ENCODE results near the gene SLC35A2.
A peak's percentile ranks its signal among the peaks of the same experiment; 100 is the strongest.

The SLC35A2 gene

DNA sequence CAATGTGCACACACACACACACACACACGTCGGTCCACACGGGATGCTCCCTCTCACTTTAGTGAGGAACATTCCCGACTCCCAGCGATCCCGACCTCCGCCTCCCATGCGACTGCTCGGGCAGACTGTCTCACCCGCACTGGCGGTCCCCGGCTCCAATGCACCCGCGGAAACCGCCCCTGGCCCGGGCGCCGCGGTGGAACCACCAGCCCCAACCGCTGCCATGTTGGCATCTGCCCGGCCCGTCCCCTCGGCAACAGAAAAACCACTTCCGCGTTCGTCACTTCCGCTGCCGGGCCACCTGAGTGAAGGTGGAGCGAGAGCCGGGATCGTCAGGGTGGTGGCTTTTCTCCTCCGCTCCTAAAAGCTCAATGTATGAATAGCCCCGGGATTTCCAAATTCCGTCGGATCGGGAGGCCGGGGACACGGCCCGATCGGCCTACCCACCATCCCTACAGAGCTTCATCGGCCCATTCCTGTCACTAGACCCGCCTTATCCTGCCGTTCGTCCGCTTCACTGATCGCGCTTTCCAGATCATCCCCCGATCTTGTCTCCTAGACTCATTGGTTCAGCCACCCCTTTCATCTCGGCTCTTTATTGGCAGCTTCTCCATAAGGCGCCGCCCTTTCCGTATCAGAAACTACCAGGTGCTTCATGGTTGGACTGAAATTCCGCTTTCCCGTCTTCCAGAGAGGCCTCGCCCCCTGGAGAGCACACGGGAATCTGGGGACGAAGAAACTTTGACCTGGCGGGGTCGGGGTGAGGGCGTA lies at the start of gene SLC35A2:
SLC35A2 (minus strand) TSS at position 235 of the 771 bp plus-strand sequence; CDS start at position 225, 10 bp downstream.
- DNase-seq (ENCODE audit: low read depth) = peak; percentile 76

DNA sequence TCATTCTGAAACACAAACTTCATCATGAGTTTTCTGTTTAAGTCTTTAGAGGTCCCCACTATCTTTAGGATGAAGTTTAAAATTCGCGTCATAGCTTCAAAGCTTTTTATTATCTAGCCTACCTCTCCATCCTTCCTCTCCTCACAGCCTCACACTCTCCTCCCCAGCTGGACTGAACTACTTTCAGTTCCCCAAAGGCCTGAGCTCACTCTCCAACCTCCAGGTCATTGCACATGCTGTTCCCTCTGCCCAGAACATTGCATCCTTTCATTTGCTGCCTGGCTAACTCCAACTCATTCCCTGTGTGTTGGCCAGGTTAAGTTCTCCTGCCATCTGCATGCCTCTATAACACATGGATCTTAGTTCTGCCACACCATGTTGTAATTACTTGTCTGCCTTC lies 48.8 kb upstream of the SLC35A2 start:
- DNase-seq (ENCODE audit: low read depth) = no peak

DNA sequence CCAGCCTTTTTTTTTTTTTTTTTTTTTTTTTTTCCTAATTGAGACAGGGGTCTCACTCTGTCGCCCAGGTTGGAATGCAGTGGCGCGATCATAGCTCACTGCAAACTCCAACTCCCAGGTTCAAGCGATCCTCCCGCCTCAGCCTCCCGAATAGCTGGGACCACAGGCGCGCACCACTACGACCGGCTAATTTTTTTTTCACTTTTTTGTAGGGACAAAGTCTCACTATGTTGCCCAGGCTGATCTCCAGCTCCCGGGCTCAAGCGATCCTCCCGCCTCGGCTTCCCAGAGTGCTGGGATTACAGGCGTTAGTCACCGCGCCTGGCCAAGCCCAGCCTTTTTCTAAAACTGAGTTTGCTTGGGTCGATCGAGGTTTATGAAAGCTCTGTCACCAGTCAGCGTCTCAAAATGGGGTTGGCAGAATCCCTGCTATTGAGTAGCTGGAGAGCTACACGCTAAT lies 47.2 kb upstream of the SLC35A2 start:
- DNase-seq (ENCODE audit: low read depth) = no peak

DNA sequence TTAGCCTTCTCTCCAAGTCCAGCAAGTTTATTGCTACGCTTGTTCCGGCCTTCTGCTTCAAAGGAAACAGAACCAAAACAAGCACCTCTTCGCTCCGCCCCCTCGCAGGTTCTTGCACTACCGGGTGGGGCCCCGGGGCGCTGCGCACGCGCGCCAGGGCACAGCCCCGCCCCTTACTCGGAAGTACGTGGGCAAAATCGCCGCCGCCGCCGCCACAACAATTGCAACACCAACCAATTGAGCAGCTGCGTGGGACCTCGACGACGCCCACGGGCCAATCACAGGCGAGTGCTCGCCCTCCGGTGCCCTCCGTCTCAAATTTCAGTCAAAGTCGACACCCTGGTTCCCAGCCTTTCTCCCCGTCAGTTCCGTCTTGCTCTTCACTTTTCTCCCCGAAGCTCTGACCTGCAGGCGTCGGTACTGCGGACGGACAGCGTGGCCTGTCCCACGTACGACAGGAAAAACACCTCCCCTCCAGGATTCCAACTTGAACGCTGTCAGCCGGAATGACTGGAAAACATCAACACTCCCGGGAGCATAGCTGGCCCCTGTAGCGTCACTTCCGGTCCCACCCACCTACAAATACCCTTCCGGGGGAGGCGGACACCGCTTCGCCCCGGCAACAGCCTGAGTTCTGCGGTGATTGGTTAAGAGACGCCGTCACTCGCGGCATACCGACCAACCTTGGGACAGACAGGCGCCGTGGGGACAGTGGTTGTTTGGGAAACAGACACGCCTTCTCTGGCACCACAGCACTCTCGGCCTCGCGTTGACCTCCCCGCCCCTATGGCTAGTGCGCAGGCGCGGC lies 46.6 kb upstream of the SLC35A2 start:
- DNase-seq (ENCODE audit: low read depth) = peak; percentile 86

DNA sequence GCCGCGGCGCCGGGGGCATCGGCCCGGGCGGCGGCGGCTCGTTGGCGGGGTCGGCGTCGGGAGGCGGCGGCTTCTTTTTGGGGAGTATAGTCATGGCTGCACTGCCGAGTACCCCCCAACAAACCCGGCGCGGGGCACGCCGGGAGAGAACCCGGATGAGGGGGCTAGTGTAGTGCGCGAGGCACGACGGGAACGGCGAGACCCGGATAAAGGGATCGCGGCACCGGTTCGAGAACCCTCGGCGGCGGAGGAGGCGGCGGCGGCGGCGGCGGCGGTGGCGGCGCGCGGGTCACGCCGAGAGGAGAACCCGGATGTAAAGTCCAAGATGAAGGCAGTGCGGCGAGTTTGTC lies 46.0 kb upstream of the SLC35A2 start, which contains the start of gene OTUD5:
OTUD5 (minus strand) TSS at position 131 of the 350 bp plus-strand sequence; CDS start at position 94, 37 bp downstream.
- DNase-seq (ENCODE audit: low read depth) = peak; percentile 63

DNA sequence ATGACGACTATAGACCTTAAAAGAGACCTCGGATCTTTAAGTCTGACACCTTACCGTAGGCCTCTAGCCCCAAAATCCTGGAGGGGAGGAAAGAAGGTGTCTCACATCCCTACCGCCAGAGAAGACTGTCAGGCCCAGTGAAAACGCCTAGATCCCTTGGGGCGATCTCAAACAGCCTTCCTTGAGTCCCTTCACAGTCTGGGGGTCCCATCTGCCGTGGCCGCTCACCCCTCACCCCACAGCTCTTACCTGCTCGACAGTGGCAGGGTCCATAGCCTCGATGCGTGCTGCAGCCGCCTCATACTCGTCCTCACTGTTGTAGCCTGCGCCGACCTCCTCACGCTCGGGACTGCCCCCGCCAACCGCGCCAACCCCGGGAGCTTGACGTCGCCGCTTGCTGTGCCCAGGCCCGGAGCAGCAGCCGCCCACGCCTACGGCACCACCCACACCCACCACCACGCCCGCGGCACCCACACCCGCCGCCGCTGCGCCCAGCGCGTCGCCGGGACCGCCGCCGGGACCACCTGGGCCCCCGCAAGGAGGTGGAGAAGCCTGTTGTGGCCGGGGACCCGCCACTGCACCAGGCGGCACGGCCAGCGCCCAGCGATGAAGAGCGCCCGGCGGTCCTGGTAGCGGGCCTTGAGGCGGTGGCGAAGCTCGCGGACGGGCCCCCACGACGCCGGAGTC lies 45.4 kb upstream of the SLC35A2 start:
- peak; percentile 45 for DNase-seq (ENCODE audit: low read depth)

DNA sequence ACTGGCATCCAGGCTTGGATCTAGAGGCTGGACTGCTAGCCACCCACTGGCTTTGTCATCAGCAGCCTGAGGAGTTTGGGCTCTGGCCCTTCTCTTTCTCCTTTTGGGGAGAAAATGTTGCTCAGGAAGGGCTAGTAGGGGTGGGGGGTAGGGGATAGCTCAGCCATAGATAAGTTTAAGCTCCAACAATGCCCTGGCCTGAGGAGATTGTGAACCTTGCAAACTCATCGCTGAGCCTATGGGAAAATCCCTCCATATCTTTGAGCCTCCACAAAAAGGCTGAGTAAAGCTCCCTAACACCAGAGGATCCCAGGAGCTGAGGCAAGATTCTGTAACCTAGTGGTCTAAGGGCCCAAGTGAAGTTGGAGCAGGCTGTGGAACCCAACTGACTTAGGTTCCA lies 37.1 kb upstream of the SLC35A2 start:
- no peak for DNase-seq (ENCODE audit: low read depth)

DNA sequence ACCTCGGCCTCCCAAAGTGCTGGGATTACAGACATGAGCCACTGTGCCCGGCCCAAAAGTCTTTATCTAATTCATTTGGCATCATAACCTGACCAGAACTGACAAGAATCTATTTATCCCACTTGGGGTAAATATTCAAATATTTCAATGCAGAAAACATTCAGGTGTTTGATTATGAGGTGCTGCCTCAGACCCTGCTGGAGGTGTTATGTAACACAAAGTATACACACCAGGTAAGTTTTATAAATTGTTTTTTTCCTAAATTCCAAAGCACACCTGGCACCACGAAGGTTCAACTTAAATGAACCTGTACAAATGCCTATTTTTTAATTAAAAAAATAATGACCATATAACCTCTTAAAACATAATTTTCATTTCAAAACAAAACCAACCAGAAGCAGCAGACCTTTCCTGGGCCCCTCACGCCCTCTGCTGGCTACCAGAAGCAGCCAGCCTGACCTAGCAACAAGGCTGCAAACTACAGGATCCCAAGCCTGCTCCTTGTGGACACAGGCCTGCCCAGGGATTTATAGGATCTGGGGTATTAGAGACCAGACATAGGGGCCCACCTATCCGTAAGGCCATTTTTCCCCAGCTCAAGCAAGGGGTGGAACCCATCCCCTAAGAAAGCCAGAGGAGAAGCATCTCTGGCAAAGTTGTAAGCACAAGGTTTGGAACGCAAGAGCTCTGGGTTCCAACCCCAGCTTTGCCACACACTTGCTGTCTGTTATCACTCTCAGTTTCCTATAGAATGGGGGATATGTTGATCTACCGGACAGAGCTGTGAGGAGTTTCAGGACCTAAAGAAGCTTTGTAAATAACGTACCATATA lies 34.3 kb upstream of the SLC35A2 start:
- DNase-seq (ENCODE audit: low read depth) = peak; percentile 28

DNA sequence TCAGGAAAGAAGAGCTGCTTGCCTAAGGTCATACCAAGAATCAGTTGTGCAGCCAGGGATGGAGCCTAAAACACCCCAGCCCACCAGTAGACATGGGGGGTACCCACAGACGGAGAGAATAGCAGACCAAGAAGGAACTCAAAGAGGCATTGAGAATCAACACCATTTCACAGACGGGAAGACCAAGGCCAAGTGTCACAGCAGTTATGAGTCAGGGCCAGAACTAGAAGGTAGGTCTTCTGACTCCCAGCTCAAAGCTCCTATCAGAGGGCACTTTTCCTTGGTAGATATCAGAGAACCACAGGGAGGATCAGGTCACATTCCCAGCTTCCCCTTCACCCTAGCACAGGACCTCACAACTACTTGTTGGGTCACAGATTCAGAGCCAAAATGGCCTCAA lies 31.4 kb upstream of the SLC35A2 start:
- no peak for DNase-seq (ENCODE audit: low read depth)

DNA sequence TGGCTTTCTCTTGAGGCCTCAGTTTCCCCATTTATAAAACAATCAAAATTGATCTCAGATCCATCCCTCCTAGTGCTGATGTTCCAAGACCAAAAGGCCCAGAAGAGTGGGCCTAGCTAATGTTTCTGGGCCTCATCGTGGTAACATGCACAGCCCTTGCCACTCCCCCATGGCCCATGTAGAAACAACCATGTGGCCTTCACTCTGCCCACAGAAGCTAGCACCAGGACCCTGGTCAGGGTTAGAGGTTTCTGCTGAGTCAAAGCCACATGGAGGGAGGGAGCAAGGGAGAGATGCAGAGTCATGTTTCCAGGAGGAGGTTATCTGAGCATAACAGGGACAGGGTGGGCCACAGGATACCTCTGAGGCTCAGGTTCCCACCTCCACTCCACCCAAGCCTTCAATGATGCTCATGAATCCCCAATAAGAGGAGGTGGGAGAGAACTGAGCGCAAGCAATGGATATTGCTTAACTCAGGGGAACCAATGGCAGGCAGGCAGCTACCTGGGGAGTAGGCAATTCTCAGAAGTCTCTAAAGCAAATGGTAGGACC lies 29.0 kb upstream of the SLC35A2 start:
- no peak for DNase-seq (ENCODE audit: low read depth)

DNA sequence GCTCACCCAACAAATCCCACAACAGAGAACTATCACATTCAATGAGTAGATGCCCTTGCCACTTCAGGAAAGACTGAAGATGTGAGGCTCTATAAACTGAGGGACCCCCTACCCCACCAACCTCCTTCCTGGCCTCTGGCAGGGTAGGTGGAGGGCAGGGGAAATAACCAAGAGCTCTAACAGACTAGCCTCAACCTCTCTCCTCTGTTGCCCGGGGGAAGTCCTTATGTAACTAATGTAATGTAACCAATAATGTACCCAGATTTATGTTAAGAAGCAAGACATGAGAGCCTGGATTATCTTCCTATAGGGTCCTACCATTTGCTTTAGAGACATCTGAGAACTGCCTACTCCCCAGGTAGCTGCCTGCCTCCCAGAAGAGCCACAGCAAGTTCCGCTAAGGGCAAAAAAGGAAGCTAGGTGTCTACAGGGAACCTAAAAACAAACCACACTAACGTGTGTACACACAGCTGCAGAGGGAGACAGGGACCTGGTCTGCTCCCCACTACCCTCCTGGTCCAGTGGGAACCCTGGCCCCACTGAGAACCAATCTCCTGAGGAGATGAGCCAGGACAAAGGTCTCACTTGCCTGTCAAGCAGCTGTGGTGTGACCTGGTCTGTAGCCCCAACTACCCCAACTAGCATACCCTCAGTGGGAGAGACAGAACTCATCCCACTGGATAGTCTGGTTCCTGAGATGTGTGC lies 28.2 kb upstream of the SLC35A2 start:
- no peak for DNase-seq (ENCODE audit: low read depth)

DNA sequence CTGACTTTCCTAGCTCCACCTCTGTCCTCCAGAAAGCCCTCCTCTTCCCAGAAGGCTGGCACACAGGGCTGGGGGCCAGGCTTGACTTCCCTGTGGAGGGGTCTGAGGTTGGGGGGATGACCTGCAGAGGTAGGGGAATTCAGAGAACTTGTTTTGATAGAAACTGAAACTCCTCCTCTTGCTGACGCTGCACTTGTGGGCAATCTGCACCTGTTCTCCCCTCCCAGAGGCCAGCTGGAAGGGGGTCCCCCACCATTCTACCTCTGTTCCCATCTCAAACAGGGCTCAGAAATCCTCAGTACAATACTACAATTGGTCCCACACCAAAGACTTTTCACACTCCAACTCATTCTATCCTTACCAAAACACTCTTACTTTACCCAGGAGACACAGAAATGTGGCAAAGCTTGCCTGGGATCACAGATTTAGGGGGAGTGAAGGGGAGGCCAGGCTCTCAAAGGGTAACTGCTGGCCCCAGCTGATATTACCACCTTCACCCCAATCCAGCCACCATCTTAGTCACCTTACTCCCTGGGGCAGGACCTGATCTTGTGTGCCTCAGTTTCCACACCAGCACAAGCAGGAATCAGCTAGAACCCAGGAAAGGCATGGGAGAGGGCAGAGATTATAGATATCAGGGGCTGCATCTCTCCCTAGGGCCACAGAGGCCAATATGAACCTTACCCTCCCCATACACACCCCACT lies 27.4 kb upstream of the SLC35A2 start:
- DNase-seq (ENCODE audit: low read depth) = peak; percentile 70

DNA sequence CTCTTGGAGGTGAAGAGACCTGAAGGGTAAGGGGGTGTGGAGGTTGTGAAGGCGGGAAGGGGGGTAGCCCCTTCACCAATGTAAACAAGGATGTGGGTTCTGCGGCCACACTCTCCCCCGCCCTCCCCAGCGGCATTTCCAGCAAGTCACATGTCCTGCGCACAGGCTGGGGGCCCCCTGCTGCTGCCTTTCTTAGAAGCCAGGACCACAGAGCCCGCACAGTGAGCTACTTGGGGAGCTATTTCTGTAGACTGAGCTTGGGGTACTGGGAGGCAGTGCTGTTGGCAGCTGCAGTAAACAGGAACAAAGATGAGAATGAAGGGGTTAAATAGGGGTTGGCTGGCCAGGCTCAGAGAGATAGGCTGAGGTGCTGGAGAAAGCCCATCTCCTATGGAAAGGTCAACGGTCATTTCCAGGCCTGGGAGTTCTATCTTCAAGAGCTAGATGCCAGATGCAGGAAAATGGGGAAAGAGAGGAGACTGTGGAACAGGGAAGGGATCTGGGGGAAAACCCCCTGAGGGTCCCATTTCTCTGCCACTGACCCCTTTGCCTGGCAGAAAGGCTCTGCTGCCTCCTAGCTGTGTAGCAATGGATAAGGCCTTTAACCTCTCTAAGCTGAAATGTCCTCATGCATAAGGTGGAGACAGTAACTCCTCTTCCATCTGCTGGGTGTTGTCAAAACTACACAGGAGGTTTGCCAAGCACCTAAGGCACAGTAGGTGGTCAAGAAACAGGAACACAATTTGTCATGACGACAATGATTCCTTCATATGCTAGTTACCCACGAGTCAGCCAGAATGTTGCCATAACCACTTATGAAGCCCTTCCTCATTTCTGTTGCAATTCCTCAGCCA lies 25.8 kb upstream of the SLC35A2 start:
- DNase-seq (ENCODE audit: low read depth) = peak; percentile 88

DNA sequence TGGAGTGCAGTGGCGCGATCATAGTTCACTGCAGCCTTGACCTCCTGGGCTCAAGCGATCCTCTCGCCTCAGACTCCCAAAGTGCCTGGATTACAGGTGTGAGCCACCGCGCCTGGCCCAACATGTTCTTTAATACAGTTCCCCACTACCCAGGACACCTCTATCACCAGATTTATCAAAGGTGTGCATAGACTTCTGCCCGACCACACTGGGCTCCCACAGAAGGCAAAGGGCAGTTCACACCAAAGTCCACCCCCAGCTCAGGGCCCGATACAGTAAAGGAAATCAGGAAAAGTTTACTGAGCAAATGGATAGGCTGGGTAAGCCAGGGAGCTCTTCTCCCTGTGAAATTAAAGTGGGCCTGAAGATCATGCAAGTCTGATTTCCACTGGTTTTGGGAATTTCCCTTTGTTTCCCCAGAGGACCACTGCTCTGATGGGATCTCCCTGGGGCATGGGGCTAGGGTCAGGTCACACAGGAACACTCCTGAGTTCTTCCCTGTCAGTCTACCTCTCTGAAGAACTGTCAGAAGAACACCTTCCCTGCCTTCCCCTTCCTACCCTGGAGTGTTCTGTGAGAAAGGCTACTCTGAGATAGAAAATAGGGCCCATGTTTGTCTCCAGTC lies 25.1 kb upstream of the SLC35A2 start:
- DNase-seq (ENCODE audit: low read depth) = no peak

DNA sequence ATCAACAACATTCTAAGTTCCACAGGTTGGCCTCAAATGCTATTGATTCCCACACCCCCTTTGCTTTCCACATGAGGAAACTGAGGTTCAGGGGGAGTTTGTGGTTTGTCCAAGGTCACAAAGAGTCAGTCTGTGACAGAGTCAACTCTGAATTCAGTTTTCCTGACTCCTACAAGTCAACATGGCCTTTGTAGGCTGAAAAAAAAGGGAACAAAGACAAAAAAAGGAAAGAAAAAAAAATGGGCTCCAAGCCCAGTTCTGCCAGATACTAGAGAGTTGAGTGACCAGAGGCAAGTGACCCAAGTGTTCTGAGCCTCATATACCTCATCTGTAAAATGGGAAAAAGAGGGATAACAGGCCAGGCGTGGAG lies 23.8 kb upstream of the SLC35A2 start:
- DNase-seq (ENCODE audit: low read depth) = no peak

DNA sequence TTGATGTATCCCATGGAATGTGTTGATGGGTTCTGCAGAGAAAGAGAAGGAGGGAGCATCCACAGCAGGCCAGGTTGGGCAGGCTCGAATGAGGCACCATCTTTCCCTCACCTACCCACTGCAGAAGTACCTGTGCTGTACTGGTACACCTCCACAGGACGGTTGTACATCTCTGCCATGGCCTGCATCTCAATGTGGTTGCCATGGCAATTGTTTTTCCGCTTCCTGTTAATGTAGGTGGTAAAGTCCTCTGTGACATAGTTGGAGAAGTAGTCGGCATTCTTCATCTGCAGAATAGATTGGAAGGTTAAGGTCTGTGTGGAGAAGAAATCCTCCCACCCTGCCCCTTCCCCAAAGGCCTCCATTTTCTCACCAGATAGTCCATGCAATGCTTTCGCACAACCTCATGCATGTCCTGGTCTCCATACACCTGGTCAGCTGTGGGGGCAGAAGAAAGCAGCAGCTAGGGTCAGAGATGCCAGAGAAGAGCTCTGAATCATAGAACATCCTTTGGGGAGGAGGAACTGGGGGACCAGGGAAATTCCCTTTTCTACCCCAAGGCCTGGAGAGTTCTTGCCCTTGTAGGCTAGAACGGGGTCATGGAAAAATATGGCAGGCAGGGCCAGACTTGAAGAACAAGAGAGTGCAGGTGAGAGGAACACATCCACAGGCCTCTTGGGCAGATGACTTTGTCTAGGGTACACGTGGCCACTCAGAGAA lies 23.3 kb upstream of the SLC35A2 start:
- no peak for DNase-seq (ENCODE audit: low read depth)

DNA sequence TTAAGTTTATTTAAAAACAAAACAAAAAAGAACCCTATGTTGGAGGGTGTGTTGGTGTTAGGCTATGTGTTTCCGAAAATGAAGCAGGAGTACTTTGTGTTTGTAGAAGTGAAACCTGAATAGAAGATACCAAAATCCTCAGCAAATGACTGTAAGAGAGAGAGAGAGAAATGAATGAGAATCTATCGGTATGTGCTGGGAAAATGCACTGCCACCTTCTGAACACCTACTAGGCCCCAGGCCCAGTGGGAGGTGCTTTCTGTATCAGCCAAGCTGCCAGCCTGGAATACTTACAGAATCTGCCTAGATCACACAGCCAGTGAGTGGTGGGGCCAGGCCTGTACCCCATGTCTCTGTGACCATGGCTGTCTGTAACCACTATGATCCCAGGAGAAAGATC lies 22.3 kb upstream of the SLC35A2 start:
- DNase-seq (ENCODE audit: low read depth) = no peak

DNA sequence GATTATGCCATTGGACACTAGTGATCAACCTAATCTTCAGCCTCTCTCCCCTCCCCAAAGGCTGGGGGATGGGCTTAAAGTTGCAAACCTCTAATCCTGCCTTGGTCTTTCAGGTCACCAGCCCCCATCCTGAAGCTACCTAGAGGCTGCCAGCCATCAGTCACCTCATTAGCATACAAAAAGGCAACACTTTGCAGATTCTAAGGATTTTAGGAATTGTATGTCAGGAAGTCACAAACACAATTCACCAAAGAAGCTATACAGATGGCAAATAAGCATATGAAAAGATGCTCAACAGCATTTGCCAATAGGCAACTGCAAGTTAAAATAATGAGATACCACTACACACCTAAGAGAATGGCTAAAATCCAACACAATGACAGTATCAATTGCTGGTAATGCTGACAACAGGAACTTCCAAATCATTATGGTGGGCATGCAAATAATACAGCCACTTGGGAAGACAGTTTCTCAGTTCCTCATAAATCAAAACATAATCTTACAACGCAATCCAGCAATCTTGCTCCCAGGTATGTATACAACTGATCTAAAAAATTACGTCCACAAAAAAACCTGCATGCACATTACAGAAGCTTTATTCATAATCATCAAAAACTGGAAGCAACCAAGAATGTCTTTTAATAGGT lies 16.4 kb upstream of the SLC35A2 start:
- no peak for DNase-seq (ENCODE audit: low read depth)
